ENCODE measurements around the gene EFNA2. TPM values are rescaled to one million over a fixed set of nuclear protein-coding genes. Genes with fewer than 3 reads are reported as not detected.
A peak's percentile ranks its signal among the peaks of the same experiment; 100 is the strongest.

EFNA2 gene
- total RNA-seq, 4 donors from 2014 or later: not detected

DNA sequence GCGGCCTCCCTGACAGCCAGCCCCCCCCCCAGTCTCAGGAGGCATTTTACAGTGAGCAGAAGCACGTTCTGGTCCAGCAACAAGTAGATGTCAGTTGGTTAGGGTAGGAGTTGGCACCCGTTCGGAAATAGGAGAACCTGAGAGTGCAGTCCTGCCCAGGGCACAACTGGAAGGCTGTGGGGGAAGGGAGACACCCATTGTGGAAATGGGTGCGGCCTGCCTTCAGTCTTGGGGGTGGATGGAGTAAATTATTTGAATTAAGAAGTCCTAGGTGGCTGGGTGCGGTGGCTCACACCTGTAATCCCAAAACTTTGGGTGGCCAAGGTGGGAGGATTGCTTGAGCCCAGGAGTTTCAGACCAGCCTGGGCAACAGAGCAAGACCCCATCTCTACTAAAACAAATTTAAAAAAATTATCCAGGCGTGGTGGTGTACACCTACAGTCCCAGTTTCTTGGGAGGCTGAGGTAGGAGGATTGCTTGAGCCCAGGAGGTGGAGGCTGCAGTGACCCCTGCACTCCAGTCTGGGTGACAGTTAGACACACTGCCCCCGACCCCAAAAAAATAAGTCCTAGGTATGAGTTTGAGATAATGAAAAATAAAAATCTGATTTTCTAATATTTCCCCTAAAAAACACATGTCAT, 15.3 kb upstream of the EFNA2 start:
- H3K27ac ChIP-seq: peak overlapping the region; percentile 98 to 100 (median 99)
- intact Hi-C loops (cut with DNase I): loop anchor here (10.0 kb wide), 1 partner anchor 134 kb away; the partner anchor contains the start of genes DAZAP1 and GAMT
- H3K4me3 ChIP-seq: peak overlapping the region; percentile 64 to 95 (median 77)
- TF ChIP-seq, protein P1, sequence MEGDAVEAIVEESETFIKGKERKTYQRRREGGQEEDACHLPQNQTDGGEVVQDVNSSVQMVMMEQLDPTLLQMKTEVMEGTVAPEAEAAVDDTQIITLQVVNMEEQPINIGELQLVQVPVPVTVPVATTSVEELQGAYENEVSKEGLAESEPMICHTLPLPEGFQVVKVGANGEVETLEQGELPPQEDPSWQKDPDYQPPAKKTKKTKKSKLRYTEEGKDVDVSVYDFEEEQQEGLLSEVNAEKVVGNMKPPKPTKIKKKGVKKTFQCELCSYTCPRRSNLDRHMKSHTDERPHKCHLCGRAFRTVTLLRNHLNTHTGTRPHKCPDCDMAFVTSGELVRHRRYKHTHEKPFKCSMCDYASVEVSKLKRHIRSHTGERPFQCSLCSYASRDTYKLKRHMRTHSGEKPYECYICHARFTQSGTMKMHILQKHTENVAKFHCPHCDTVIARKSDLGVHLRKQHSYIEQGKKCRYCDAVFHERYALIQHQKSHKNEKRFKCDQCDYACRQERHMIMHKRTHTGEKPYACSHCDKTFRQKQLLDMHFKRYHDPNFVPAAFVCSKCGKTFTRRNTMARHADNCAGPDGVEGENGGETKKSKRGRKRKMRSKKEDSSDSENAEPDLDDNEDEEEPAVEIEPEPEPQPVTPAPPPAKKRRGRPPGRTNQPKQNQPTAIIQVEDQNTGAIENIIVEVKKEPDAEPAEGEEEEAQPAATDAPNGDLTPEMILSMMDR (IDR thresholded peaks at IDR 0.05): no peak
- no peak for TF ChIP-seq POLR2A (IDR thresholded peaks at IDR 0.05)
- peaks cover 24 to 50% (median 26%) of the 10 kb centered on the region in 3 donors for H3K36me3 ChIP-seq
- WGBS, 2 donors: 16 to 28% methylated on average over 2 to 6 of the region's 8 CpGs
- no peaks in the 10 kb centered on the region for H3K9me3 ChIP-seq
- DNase-seq: no peak
- peaks cover 80 to 93% (median 81%) of the 10 kb centered on the region in 3 donors for H3K4me1 ChIP-seq
- H3K27me3 ChIP-seq: no peaks in the 10 kb centered on the region

DNA sequence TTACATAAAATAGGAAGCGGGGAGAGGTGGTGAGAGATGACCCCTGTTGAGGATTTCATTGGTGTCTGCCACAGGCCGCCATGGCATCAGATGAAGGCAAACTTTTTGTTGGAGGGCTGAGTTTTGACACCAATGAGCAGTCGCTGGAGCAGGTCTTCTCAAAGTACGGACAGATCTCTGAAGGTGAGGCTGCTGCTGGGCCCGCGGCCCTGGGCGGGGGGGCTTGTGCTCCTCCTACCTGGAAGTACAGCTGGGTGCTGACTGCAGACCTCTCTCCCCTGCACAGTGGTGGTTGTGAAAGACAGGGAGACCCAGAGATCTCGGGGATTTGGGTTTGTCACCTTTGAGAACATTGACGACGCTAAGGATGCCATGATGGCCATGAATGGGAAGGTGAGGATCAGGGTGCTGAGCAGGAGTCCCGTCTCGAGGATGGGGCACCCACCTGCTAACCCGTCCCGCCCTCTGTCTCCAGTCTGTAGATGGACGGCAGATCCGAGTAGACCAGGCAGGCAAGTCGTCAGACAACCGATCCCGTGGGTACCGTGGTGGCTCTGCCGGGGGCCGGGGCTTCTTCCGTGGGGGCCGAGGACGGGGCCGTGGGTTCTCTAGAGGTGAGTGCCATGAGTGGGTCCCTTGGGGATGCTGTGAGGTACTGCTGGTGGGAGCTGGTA, 14.7 kb upstream of the EFNA2 start:
- H3K9me3 ChIP-seq: no peaks in the 10 kb centered on the region
- DNase-seq: no peak
- H3K36me3 ChIP-seq: peaks cover 24 to 50% (median 26%) of the 10 kb centered on the region in 3 donors
- peak overlapping the region in 3 of 4 donors; percentile 73 to 95 (median 81) for H3K4me3 ChIP-seq
- H3K27me3 ChIP-seq: no peaks in the 10 kb centered on the region
- intact Hi-C loops (cut with DNase I): loop anchor here (10.0 kb wide), 1 partner anchor 134 kb away; the partner anchor contains the start of genes DAZAP1 and GAMT
- no peak for TF ChIP-seq POLR2A (IDR thresholded peaks at IDR 0.05)
- H3K27ac ChIP-seq: peak overlapping the region; percentile 98 to 100 (median 99)
- WGBS, 2 donors: 43 to 46% methylated on average over 8 to 13 of the region's 26 CpGs
- peaks cover 74 to 88% (median 74%) of the 10 kb centered on the region in 3 donors for H3K4me1 ChIP-seq

DNA sequence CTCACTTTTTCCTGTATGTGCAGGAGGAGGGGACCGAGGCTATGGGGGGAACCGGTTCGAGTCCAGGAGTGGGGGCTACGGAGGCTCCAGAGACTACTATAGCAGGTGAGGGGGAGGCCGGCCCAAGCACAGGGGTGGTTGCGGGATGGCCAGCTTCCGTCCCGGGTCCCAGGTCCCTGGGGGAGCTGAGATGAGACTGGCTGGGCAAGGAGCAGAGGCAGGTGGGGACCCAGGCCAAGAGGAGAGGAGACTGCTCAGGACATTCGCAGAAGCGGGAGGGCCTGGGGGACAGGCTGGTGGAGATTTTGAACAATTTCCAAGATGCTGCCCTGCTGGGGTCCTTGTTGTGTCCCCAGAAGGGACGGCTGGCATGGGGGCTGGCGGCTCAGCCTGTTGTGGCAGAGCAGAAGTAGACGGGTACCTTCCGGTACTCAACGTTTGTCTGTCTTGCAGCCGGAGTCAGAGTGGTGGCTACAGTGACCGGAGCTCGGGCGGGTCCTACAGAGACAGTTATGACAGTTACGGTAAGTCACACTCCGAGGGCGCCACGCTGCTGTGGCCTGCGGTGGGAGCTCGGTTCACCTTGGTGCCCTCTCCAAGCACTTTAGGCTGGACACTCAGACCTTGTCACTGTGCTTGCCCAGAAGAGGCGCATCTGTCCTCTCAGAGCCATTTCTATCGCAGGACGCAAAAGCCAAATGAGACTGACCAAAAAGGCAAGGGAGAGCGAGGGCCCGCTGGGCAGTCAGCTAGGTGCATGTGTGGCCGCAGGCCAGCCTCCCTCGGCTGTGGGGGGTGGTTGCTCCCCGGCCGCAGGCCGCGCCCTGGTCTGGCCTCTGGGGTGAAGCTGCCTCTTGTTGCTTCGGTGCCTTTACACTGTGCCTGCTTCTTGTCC, 13.9 kb upstream of the EFNA2 start:
- intact Hi-C loops (cut with DNase I): loop anchor here (10.0 kb wide), 1 partner anchor 133 kb away; the partner anchor contains the start of genes DAZAP1 and GAMT
- TF ChIP-seq POLR2A (IDR thresholded peaks at IDR 0.05): no peak
- TF ChIP-seq, protein P1 (IDR thresholded peaks at IDR 0.05): no peak
- Histone ChIP-seq H3K9me3 (no peaks in the 10 kb centered on the region), H3K4me1 (peaks cover 74 to 88% (median 78%) of the 10 kb centered on the region in 3 donors), H3K27ac (peak overlapping the region; percentile 98 to 100 (median 99)), H3K4me3 (peak overlapping the region in 3 of 4 donors; percentile 73 to 95 (median 81)), H3K36me3 (peaks cover 24 to 50% (median 26%) of the 10 kb centered on the region in 3 donors), H3K27me3 (no peaks in the 10 kb centered on the region)
- 68 to 69% methylated on average over 11 to 14 of the region's 37 CpGs for WGBS, 2 donors
- no peak for DNase-seq

DNA sequence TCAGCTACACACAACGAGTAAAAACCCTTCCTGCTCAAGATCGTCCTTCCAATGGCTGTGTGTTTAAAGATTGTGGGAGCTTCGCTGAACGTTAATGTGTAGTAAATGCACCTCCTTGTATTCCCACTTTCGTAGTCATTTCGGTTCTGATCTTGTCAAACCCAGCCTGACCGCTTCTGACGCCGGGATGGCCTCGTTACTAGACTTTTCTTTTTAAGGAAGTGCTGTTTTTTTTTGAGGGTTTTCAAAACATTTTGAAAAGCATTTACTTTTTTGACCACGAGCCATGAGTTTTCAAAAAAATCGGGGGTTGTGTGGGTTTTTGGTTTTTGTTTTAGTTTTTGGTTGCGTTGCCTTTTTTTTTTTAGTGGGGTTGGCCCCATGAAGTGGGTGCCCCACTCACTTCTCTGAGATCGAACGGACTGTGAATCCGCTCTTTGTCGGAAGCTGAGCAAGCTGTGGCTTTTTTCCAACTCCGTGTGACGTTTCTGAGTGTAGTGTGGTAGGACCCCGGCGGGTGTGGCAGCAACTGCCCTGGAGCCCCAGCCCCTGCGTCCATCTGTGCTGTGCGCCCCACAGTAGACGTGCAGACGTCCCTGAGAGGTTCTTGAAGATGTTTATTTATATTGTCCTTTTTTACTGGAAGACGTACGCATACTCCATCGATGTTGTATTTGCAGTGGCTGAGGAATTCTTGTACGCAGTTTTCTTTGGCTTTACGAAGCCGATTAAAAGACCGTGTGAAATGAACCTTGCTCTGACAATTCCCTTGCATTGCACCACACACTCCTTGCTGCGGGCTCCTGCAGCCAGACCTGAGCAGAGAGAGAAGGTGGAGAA, 13.0 kb upstream of the EFNA2 start:
- Histone ChIP-seq H3K4me1 (peaks cover 69 to 85% (median 75%) of the 10 kb centered on the region in 3 donors), H3K36me3 (peaks cover 24 to 58% (median 26%) of the 10 kb centered on the region in 3 donors), H3K4me3 (peak overlapping the region in 2 of 4 donors; percentile 81 to 95), H3K27ac (peak overlapping the region; percentile 94 to 100 (median 99)), H3K9me3 (no peaks in the 10 kb centered on the region), H3K27me3 (no peaks in the 10 kb centered on the region)
- intact Hi-C loops (cut with DNase I): loop anchor here (10.0 kb wide), 1 partner anchor 132 kb away; the partner anchor contains the start of genes DAZAP1 and GAMT
- DNase-seq: no peak
- WGBS, 2 donors: 55 to 74% methylated on average over 26 to 32 of the region's 33 CpGs
- TF ChIP-seq POLR2A (IDR thresholded peaks at IDR 0.05): no peak
- TF ChIP-seq, protein P1 (IDR thresholded peaks at IDR 0.05): no peak

Data from esophagus squamous epithelium (tissue), 5 donors.